Measurements from ENCODE around the gene PTPN6. TPM values are rescaled to one million over a fixed set of nuclear protein-coding genes. Genes with fewer than 3 reads are reported as not detected.

PTPN6 gene
- total RNA-seq, 1 donor from 2014 or later = 0.65 TPM

GRCh38 chr12:6978611-6979011, 27.5 kb downstream of the PTPN6 start:
- Mint-ChIP-seq H3K27me3 (ENCODE audit: low read depth) (no peaks in the 10 kb centered on the region), H3K27ac (ENCODE audit: unreplicated experiment) (no peak overlapping the region), H3K4me1 (ENCODE audit: low read depth) (no peaks in the 10 kb centered on the region), H3K9me3 (ENCODE audit: low read depth) (no peaks in the 10 kb centered on the region), H3K4me3 (ENCODE audit: unreplicated experiment) (no peak overlapping the region), H3K36me3 (ENCODE audit: low read depth) (peaks cover 22% of the 10 kb centered on the region)
- DNase-seq (ENCODE audit: low spot score) = no peak
- TF ChIP-seq CTCF (IDR thresholded peaks at IDR 0.05) = no peak

GRCh38 chr12:6979021-6979420, 27.9 kb downstream of the PTPN6 start:
- Mint-ChIP-seq H3K27ac (ENCODE audit: unreplicated experiment) (no peak overlapping the region), H3K4me3 (ENCODE audit: unreplicated experiment) (no peak overlapping the region), H3K36me3 (ENCODE audit: low read depth) (peaks cover 22% of the 10 kb centered on the region), H3K27me3 (ENCODE audit: low read depth) (no peaks in the 10 kb centered on the region), H3K9me3 (ENCODE audit: low read depth) (no peaks in the 10 kb centered on the region), H3K4me1 (ENCODE audit: low read depth) (no peaks in the 10 kb centered on the region)
- DNase-seq (ENCODE audit: low spot score) = no peak
- no peak for TF ChIP-seq CTCF (IDR thresholded peaks at IDR 0.05)

- H3K36me3 Mint-ChIP-seq (ENCODE audit: low read depth) = peaks cover 22% of the 10 kb centered on the region
- H3K4me3 Mint-ChIP-seq (ENCODE audit: unreplicated experiment) = no peak overlapping the region
- no peaks in the 10 kb centered on the region for H3K27me3 Mint-ChIP-seq (ENCODE audit: low read depth)
- H3K9me3 Mint-ChIP-seq (ENCODE audit: low read depth) = no peaks in the 10 kb centered on the region
- no peak for DNase-seq (ENCODE audit: low spot score)
- TF ChIP-seq CTCF (IDR thresholded peaks at IDR 0.05) = no peak
- no peak overlapping the region for H3K27ac Mint-ChIP-seq (ENCODE audit: unreplicated experiment)
- no peaks in the 10 kb centered on the region for H3K4me1 Mint-ChIP-seq (ENCODE audit: low read depth)
Observed at GRCh38 chr12:6979453-6979852, 28.3 kb downstream of the PTPN6 start.

GRCh38 chr12:6980075-6980474, 28.9 kb downstream of the PTPN6 start:
- H3K4me1 Mint-ChIP-seq (ENCODE audit: low read depth) = no peaks in the 10 kb centered on the region
- no peak overlapping the region for H3K4me3 Mint-ChIP-seq (ENCODE audit: unreplicated experiment)
- no peak overlapping the region for H3K27ac Mint-ChIP-seq (ENCODE audit: unreplicated experiment)
- H3K36me3 Mint-ChIP-seq (ENCODE audit: low read depth) = peaks cover 22% of the 10 kb centered on the region
- no peaks in the 10 kb centered on the region for H3K9me3 Mint-ChIP-seq (ENCODE audit: low read depth)
- no peaks in the 10 kb centered on the region for H3K27me3 Mint-ChIP-seq (ENCODE audit: low read depth)
- DNase-seq (ENCODE audit: low spot score) = no peak
- TF ChIP-seq CTCF (IDR thresholded peaks at IDR 0.05) = no peak

GRCh38 chr12:6980740-6981139, 29.6 kb downstream of the PTPN6 start:
- Mint-ChIP-seq H3K27me3 (ENCODE audit: low read depth) (no peaks in the 10 kb centered on the region), H3K4me3 (ENCODE audit: unreplicated experiment) (no peak overlapping the region), H3K36me3 (ENCODE audit: low read depth) (peaks cover 21% of the 10 kb centered on the region), H3K9me3 (ENCODE audit: low read depth) (no peaks in the 10 kb centered on the region), H3K4me1 (ENCODE audit: low read depth) (no peaks in the 10 kb centered on the region), H3K27ac (ENCODE audit: unreplicated experiment) (no peak overlapping the region)
- no peak for TF ChIP-seq CTCF (IDR thresholded peaks at IDR 0.05)
- DNase-seq (ENCODE audit: low spot score) = no peak
